ENCODE results near the gene MARCHF10. TPM values are rescaled to one million over a fixed set of nuclear protein-coding genes. Genes with fewer than 3 reads are reported as not detected.

The MARCHF10 gene
- total RNA-seq, 2 donors from 2014 or later: 0.13 TPM; not detected in 1

DNA sequence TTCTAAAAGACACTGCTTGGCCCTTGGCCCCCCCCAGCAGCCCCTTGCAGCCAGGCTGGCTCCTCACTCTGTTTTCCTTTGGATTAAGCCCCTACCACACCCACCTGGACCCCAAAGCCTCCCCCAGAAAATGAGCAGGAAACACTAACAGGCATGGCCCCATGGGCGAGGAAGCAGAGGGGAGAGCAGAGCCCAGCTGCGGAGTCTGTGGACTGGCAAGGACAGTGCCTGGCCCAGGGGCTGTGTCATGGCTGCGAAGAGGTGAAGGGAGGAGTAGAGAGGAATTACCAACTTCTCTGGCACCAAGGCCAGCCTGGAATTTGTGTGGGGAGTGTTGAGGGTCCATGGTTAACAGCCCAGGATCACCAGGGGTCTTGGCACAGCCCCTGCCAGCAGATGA lies 133.3 kb downstream of the MARCHF10 start:
- Mint-ChIP-seq H3K36me3 (ENCODE audit: low read depth) (no peaks in the 10 kb centered on the region), H3K4me3 (no peak overlapping the region), H3K4me1 (peaks cover 5% of the 10 kb centered on the region), H3K27ac (no peak overlapping the region), H3K27me3 (no peaks in the 10 kb centered on the region), H3K9me3 (no peaks in the 10 kb centered on the region)
- ATAC-seq (replicated peaks): no peak

DNA sequence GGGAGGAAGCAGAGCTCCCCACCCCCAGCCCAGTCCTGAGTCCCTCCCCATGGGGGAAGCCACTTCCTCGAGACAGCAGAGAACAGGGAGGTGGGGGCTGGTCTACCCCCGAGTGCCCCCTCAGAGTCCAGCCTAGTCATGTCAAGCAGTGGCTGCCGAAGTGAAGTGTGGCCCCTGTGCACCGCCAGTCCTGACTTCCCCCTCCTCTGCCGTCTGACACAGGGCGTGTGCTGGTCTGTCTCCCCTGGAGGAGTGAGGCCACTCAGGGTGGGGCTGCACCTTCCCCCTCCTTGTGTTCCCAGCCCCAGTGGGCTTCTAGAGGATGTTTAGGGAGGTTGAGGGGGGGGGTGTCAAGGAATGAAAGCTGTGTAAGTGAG lies 133.8 kb downstream of the MARCHF10 start:
- Mint-ChIP-seq H3K4me1 (peaks cover 5% of the 10 kb centered on the region), H3K27me3 (no peaks in the 10 kb centered on the region), H3K36me3 (ENCODE audit: low read depth) (no peaks in the 10 kb centered on the region), H3K27ac (no peak overlapping the region), H3K9me3 (no peaks in the 10 kb centered on the region), H3K4me3 (no peak overlapping the region)
- no peak for ATAC-seq (replicated peaks)

DNA sequence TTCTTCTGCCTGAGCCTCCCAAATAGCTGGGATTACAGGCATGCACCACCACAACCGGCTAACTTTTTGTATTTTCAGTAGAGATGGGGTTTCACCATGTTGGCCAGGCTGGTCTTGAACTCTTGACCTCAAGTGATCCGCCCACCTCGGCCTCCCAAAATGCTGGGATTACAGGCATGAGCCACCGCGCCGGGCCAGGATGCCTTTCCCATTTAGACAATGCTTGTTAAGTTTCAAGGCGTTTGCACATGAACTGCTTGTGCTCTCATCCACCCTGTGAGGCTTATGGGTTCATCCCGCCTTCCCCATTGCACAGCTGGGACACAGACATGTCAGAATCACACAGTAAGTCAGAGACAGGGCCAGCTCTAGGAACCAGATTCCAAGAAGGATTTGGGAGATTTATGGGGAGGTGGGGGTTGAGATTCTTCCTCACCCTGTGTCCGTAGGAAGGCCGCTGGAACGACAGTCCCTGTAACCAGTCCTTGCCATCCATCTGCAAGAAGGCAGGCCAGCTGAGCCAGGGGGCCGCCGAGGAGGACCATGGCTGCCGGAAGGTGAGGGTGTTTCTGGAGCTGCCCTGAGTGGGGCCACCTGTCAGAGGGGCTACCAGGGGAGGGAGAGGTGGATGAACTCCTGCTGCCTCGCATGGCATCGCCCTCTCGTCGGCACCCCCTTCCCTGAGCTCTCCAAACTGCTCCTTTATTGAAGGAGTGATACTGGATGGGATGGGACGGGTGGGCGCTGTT lies 134.3 kb downstream of the MARCHF10 start:
- Mint-ChIP-seq H3K9me3 (no peaks in the 10 kb centered on the region), H3K4me3 (no peak overlapping the region), H3K36me3 (ENCODE audit: low read depth) (no peaks in the 10 kb centered on the region), H3K4me1 (peaks cover 5% of the 10 kb centered on the region), H3K27me3 (no peaks in the 10 kb centered on the region), H3K27ac (no peak overlapping the region)
- no peak for ATAC-seq (replicated peaks)

DNA sequence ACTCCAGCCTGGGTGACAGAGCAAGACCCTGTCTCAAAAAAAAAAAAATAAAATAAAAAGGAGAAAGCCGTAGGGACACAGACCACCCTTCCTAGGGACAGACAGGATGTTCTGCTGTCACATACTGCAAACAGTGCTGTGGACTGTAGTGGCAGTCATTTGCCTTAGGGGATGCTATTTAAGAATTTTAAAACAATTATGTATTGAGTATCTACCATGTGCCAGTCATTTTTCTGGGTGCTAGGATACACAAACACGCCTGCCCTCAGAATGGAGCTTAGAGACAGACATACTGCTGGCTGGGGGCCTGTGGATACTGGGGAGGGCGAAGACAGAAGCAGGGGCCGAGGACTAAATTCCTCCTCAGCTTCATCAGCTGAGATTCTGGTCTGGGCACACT lies 135.2 kb downstream of the MARCHF10 start:
- no peak overlapping the region for H3K4me3 Mint-ChIP-seq
- no peak for ATAC-seq (replicated peaks)

DNA sequence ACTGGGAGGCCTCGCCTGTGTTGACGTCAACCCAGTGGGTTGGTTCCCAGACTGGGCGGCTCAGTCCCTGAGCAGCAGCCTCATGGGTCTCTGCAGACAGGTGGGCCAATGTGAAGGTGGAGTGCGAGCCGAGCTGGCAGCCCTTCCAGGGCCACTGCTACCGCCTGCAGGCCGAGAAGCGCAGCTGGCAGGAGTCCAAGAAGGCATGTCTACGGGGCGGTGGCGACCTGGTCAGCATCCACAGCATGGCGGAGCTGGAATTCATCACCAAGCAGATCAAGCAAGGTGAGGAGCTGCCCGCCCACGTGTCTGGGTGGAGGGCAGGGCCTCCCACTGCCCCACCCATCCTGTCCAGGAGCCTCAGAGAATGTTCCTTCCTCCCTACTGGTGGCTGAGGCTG lies 136.6 kb downstream of the MARCHF10 start:
- no peak overlapping the region for H3K4me3 Mint-ChIP-seq
- H3K36me3 Mint-ChIP-seq (ENCODE audit: low read depth): no peaks in the 10 kb centered on the region
- no peaks in the 10 kb centered on the region for H3K9me3 Mint-ChIP-seq
- peaks cover 5% of the 10 kb centered on the region for H3K4me1 Mint-ChIP-seq
- no peak overlapping the region for H3K27ac Mint-ChIP-seq
- no peaks in the 10 kb centered on the region for H3K27me3 Mint-ChIP-seq
- no peak for ATAC-seq (replicated peaks)

More for the DNA sequence above, 135.2 kb downstream of the MARCHF10 start:
- no peak overlapping the region for H3K27ac Mint-ChIP-seq
- H3K36me3 Mint-ChIP-seq (ENCODE audit: low read depth): no peaks in the 10 kb centered on the region
- no peaks in the 10 kb centered on the region for H3K27me3 Mint-ChIP-seq
- H3K4me1 Mint-ChIP-seq: peaks cover 5% of the 10 kb centered on the region
- no peaks in the 10 kb centered on the region for H3K9me3 Mint-ChIP-seq

DNA sequence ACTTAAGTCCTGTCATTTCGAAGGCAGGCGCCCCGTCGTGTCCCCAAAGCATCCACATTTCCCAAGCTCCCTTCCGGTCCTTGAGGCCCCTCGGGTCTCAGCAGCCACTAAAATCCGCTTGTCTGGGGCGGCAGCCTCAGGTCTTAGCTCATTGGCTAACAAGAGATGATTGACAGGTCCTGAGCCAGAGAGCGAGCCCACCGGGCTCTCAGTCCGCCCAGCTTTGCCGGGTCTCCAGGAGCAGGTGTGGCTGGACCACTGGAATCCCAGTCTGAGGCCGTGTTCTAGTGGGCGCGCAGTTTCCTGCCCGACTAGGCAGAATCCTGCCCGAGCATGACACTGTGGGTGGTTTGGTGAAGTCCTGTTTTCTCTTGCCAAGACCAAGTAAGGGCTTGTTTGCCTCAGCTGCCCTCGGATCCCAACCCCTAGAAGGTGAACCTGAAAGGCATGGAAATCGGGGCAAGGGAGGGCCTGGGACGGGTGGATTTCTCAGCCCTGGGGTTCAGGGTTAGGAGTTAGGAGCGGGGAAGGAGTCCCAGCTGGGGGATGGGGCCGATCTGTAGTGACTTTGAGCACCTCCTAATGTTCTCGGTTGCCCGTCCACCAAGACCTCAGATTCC lies 137.8 kb downstream of the MARCHF10 start:
- H3K4me1 Mint-ChIP-seq: peaks cover 5% of the 10 kb centered on the region
- ATAC-seq (replicated peaks): no peak
- no peak overlapping the region for H3K27ac Mint-ChIP-seq
- H3K9me3 Mint-ChIP-seq: no peaks in the 10 kb centered on the region
- H3K27me3 Mint-ChIP-seq: no peaks in the 10 kb centered on the region
- no peak overlapping the region for H3K4me3 Mint-ChIP-seq
- no peaks in the 10 kb centered on the region for H3K36me3 Mint-ChIP-seq (ENCODE audit: low read depth)

DNA sequence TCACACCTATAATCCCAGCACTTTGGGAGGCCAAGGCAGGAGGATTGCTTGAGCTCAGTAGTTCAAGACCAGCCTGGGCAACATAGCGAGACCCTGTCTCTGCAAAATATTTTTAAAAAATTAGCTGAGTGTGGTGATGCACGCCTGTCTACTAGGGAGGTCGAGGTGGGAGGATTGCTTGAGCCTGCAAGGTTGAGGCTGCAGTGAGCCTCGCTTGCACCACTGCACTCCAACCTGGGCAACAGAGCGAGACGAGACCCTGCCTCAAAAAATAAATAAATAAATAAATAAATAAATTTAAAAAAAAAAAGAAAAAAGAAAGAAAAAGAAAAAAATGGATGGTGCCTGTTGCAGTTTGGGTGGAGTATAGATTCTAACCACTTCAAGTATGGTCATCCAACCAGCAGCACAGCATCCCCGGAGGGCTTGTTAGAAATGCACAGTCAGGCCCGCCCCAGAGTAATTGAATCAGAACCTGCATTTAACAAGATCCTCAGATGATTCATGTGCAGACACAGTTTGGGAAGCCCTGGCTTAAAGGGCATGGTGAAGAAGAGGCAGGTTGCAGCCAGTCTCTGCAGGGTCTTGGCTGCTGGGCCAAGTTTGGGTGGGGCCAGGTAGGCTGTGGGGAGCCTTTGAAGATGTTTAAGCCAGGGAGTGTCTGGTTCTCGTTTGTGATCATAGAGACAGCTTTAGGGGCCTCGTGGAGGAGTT lies 139.9 kb downstream of the MARCHF10 start:
- ATAC-seq (replicated peaks): no peak
- Mint-ChIP-seq H3K36me3 (ENCODE audit: low read depth) (no peaks in the 10 kb centered on the region), H3K9me3 (no peaks in the 10 kb centered on the region), H3K4me3 (no peak overlapping the region), H3K4me1 (peaks cover 5% of the 10 kb centered on the region), H3K27ac (no peak overlapping the region), H3K27me3 (no peaks in the 10 kb centered on the region)

DNA sequence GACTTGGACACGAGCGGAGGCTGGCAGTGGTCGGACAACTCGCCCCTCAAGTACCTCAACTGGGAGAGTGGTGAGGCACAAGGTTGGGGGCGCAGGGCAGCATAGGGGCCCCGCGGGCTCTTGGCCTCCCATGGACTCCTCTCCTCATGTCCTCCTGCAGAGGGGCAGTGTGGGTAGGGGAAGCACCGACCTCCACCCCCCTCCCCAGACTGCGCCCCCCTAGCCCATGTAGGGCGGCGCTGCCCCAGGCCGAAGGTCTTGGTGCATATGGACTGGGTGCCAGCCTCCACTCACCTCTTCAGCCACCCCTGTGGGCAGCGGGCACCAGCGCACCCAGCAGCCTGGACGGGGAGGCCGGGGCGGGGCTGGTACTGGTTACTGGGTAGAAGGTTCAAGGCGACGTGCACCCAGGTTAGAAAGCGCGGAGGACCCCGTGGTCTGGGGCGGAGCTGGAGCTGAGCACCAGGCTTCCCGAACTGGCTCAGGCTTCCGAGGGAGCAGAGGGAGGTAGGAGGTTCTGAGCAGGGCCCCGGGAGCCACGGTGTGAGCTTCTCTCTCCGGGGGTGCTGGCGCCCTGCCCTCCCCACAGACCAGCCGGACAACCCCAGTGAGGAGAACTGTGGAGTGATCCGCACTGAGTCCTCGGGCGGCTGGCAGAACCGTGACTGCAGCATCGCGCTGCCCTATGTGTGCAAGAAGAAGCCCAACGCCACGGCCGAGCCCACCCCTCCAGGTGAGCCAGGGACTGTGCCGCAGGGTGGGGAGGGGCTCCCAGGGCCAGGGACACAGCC lies 141.1 kb downstream of the MARCHF10 start:
- Mint-ChIP-seq H3K27me3 (no peaks in the 10 kb centered on the region), H3K4me3 (no peak overlapping the region), H3K36me3 (ENCODE audit: low read depth) (no peaks in the 10 kb centered on the region), H3K27ac (no peak overlapping the region), H3K4me1 (peaks cover under 1% of the 10 kb centered on the region), H3K9me3 (no peaks in the 10 kb centered on the region)
- ATAC-seq (replicated peaks): no peak

DNA sequence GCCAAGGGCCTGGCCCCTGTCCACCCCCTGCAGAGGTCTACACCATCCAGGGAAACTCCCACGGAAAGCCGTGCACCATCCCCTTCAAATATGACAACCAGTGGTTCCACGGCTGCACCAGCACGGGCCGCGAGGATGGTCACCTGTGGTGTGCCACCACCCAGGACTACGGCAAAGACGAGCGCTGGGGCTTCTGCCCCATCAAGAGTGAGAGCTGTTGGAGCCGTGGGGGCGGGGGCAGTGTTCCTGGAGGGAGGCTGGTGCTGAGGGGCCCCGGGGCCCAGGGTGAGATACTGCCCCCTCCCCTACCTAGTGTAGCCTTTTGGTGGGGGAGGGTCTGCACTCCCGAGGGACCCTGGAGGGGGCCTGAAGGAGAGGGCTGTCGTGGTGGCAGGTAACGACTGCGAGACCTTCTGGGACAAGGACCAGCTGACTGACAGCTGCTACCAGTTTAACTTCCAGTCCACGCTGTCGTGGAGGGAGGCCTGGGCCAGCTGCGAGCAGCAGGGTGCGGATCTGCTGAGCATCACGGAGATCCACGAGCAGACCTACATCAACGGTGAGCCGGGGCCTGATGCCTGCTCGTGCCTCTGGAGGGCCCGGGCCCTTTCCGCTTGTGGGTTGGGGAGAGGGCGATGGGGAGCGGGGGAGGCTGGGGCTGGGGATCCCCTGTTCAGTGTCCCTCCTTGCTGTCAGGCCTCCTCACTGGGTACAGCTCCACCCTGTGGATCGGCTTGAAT lies 141.9 kb downstream of the MARCHF10 start:
- H3K27me3 Mint-ChIP-seq: no peaks in the 10 kb centered on the region
- H3K4me1 Mint-ChIP-seq: no peaks in the 10 kb centered on the region
- ATAC-seq (replicated peaks): no peak
- H3K36me3 Mint-ChIP-seq (ENCODE audit: low read depth): no peaks in the 10 kb centered on the region
- no peak overlapping the region for H3K27ac Mint-ChIP-seq
- no peak overlapping the region for H3K4me3 Mint-ChIP-seq
- peaks cover 3% of the 10 kb centered on the region for H3K9me3 Mint-ChIP-seq

DNA sequence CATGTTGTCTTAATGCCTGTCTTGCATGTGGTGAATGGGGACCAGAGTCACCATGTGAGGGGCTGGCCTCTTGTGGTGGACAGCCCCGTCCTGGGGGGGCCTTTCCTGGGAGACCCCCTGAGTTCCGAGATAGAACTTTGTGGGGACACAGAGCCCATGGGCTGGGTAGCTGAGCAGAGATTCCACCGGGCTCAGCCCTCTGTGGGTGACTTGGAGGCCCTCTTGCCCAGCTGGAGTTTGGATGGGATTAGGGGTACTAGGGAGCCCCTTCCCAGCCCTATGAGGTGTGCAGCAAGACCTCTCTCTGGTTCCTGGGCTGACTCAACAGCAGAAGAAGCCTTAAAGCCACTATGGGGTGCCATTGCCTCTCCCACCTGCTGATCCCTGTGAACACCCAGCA lies 142.5 kb downstream of the MARCHF10 start:
- Mint-ChIP-seq H3K27me3 (no peaks in the 10 kb centered on the region), H3K27ac (no peak overlapping the region), H3K9me3 (peaks cover 7% of the 10 kb centered on the region), H3K4me1 (no peaks in the 10 kb centered on the region), H3K4me3 (no peak overlapping the region), H3K36me3 (ENCODE audit: low read depth) (no peaks in the 10 kb centered on the region)
- ATAC-seq (replicated peaks): no peak

DNA sequence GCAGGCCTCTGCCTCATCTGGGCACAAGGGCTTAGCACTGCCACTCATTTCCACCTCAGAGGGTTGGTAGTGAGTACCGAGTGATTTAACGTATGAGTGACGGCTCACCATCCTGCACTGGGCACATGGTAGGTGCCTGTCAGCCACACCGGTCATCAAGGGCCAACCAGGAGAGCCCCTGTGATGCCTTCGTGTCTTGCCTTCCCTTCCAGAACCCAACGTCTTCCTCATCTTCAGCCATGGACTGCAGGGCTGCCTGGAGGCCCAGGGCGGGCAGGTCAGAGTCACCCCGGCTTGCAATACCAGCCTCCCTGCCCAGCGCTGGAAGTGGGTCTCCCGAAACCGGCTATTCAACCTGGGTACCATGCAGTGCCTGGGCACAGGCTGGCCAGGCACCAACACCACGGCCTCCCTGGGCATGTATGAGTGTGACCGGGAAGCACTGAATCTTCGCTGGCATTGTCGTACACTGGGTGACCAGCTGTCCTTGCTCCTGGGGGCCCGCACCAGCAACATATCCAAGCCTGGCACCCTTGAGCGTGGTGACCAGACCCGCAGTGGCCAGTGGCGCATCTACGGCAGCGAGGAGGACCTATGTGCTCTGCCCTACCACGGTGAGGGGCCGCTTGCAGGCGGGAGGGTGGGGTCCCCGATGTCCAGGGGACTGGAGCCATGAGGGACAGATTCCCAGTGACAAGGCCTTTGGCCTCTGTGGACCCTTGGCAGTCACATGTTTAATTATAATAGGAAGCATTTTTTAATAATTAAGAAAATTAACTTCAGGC lies 143.6 kb downstream of the MARCHF10 start:
- Mint-ChIP-seq H3K4me1 (no peaks in the 10 kb centered on the region), H3K36me3 (ENCODE audit: low read depth) (no peaks in the 10 kb centered on the region), H3K9me3 (peaks cover 7% of the 10 kb centered on the region), H3K27me3 (no peaks in the 10 kb centered on the region), H3K27ac (no peak overlapping the region), H3K4me3 (no peak overlapping the region)
- no peak for ATAC-seq (replicated peaks)

DNA sequence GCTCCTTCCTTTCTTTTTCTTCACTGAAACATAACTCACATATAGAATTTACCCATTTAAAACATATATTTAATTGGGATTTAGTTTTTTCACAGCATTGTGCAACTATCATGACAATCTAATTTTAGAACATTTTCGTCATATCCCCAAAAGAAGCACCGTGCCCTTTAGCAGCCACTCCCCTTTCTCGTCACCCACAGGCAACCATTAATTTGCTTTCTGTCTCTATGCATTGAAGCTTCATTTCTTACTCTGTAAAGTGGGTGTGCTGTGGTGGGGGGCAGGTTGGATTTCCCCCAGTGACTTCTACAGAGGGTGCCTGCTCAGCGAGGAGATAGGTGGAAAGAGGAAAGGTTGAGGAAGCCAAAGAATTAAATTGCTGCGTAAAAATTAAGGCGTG lies 144.8 kb downstream of the MARCHF10 start:
- no peaks in the 10 kb centered on the region for H3K27me3 Mint-ChIP-seq
- H3K4me3 Mint-ChIP-seq: no peak overlapping the region
- no peak overlapping the region for H3K27ac Mint-ChIP-seq
- H3K9me3 Mint-ChIP-seq: peaks cover 7% of the 10 kb centered on the region
- no peak for ATAC-seq (replicated peaks)
- H3K36me3 Mint-ChIP-seq (ENCODE audit: low read depth): no peaks in the 10 kb centered on the region
- no peaks in the 10 kb centered on the region for H3K4me1 Mint-ChIP-seq

DNA sequence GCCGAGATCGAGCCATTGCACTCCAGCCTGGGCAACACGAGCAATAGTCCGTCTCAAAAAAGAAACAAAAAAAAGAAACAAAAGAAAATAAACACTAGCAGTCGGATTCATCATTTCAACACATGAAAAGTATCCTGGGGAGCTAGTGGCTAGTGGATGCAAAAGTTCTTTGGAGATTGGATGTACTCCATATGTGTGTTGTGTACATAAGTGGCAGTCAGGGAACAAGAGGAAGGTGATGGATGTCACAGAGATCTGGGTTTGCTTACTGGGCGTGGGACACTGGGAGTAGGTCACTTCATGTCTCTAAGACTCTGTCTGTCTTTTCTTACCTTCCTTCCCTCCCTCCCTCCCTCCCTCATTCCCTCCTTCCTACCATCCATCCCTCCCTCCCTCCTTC lies 145.3 kb downstream of the MARCHF10 start:
- H3K4me1 Mint-ChIP-seq: no peaks in the 10 kb centered on the region
- H3K36me3 Mint-ChIP-seq (ENCODE audit: low read depth): no peaks in the 10 kb centered on the region
- ATAC-seq (replicated peaks): no peak
- no peak overlapping the region for H3K27ac Mint-ChIP-seq
- peaks cover 7% of the 10 kb centered on the region for H3K9me3 Mint-ChIP-seq
- H3K27me3 Mint-ChIP-seq: no peaks in the 10 kb centered on the region
- no peak overlapping the region for H3K4me3 Mint-ChIP-seq

All from activated T-helper 17 cell treated with anti-CD3 and anti-CD28 coated beads, Interleukin-2, amount 50 U/mL, for 72 hours (primary cell).